ENCODE measurements around the gene CCBE1. TPM values are rescaled to one million over a fixed set of nuclear protein-coding genes. Genes with fewer than 3 reads are reported as not detected.

CCBE1 gene
- total and polyA plus RNA-seq, 7 donors: 0.23 to 61.1 (median 38.9) TPM

DNA sequence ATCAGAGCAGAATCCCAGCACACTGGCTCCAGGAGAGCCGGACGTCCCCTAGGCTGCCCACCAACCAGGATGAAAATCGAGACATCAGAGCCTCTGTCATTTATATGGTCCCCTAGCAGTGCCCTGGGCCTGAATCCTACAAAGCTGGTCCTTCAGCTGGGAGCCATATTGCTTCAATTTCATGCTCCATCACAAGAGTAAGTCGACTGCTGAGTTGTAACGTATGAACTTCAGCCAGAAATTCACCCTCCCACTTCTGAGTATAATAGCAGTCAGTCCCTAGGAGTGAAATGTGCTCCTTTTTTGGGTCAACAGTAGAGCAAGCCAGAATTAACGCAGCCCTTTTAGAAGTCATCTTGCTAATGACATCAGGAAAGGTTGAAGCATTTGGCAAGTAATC is 126.4 kb downstream of the CCBE1 start:
- Histone ChIP-seq H3K27ac (no peak overlapping the region), H3K36me3 (no peaks in the 10 kb centered on the region), H3K4me1 (peaks cover 0 to 59% (median 50%) of the 10 kb centered on the region in 4 donors), H3K9me3 (peaks cover 0 to 2% (median 0%) of the 10 kb centered on the region in 4 donors), H3K4me3 (no peak overlapping the region), H3K27me3 (no peaks in the 10 kb centered on the region)
- 69 to 83% methylated on average over 6 of the region's 6 CpGs for WGBS, 2 donors
- TF ChIP-seq EP300 (IDR thresholded peaks at IDR 0.05) (no peak), POLR2A (IDR thresholded peaks at IDR 0.05) (no peak), POLR2AphosphoS5 (IDR thresholded peaks at IDR 0.05) (no peak)
- TF ChIP-seq, protein P1, sequence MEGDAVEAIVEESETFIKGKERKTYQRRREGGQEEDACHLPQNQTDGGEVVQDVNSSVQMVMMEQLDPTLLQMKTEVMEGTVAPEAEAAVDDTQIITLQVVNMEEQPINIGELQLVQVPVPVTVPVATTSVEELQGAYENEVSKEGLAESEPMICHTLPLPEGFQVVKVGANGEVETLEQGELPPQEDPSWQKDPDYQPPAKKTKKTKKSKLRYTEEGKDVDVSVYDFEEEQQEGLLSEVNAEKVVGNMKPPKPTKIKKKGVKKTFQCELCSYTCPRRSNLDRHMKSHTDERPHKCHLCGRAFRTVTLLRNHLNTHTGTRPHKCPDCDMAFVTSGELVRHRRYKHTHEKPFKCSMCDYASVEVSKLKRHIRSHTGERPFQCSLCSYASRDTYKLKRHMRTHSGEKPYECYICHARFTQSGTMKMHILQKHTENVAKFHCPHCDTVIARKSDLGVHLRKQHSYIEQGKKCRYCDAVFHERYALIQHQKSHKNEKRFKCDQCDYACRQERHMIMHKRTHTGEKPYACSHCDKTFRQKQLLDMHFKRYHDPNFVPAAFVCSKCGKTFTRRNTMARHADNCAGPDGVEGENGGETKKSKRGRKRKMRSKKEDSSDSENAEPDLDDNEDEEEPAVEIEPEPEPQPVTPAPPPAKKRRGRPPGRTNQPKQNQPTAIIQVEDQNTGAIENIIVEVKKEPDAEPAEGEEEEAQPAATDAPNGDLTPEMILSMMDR (IDR thresholded peaks at IDR 0.05): no peak
- DNase-seq: no peak
- intact Hi-C loops (cut with DNase I): no loop called here

DNA sequence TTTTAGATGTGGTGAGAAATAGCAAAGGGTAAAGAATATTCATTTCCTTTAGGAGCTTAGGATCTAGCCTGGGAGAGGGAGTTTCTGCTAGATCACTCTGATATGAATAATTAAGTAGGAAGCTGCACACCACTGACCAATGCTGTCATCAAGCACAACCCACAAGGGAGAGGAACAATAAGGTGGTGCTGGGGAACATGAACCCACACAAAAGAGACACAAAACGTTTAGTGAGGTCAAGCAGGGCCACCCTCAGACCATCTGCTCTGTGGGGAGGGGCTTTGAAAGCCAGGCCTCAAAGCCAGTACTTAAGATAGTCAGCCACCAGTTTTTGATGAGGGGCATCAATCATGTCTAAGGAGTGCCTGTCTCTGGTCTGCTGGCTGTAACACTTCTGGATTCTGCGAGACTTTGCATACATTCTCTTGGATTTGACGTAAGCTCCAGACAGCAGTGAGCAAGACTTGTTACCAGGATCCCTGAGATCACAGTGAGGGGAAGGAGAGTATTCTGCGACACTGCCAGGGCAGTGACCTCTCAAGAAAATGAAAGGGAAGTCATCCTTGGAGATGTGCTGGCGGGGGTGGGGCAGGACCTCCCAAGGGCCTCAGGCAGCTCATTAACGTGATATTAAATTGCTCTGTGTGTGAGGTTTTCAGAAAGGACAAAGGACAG is 127.0 kb downstream of the CCBE1 start:
- no peak overlapping the region for H3K4me3 ChIP-seq
- H3K27me3 ChIP-seq: no peaks in the 10 kb centered on the region
- H3K36me3 ChIP-seq: no peaks in the 10 kb centered on the region
- intact Hi-C loops (cut with DNase I): no loop called here
- WGBS, 2 donors: 57 to 65% methylated on average over 6 of the region's 6 CpGs
- no peak for TF ChIP-seq EP300 (IDR thresholded peaks at IDR 0.05)
- TF ChIP-seq, protein P1 (IDR thresholded peaks at IDR 0.05): no peak
- TF ChIP-seq POLR2A (IDR thresholded peaks at IDR 0.05): no peak
- TF ChIP-seq POLR2AphosphoS5 (IDR thresholded peaks at IDR 0.05): no peak
- no peak for DNase-seq
- H3K9me3 ChIP-seq: peaks cover 0 to 3% (median 0%) of the 10 kb centered on the region in 4 donors
- no peak overlapping the region for H3K27ac ChIP-seq
- peaks cover 0 to 65% (median 54%) of the 10 kb centered on the region in 4 donors for H3K4me1 ChIP-seq

GRCh38 chr18:59569390-59569791 is 127.8 kb downstream of the CCBE1 start:
- H3K9me3 ChIP-seq: peaks cover 0 to 3% (median 0%) of the 10 kb centered on the region in 4 donors
- TF ChIP-seq POLR2A (IDR thresholded peaks at IDR 0.05) (no peak), POLR2AphosphoS5 (IDR thresholded peaks at IDR 0.05) (no peak), EP300 (IDR thresholded peaks at IDR 0.05) (no peak)
- TF ChIP-seq, protein P1 (IDR thresholded peaks at IDR 0.05): no peak
- no peaks in the 10 kb centered on the region for H3K36me3 ChIP-seq
- intact Hi-C loops (cut with DNase I): no loop called here
- no peak overlapping the region for H3K27ac ChIP-seq
- H3K4me1 ChIP-seq: peaks cover 0 to 73% (median 58%) of the 10 kb centered on the region in 4 donors
- 11 to 12% methylated on average over 1 of the region's 1 CpG for WGBS, 2 donors
- DNase-seq: no peak
- H3K4me3 ChIP-seq: no peak overlapping the region
- no peaks in the 10 kb centered on the region for H3K27me3 ChIP-seq

GRCh38 chr18:59567431-59567830 is 129.8 kb downstream of the CCBE1 start:
- no peak overlapping the region for H3K4me3 ChIP-seq
- 87 to 88% methylated on average over 6 of the region's 6 CpGs for WGBS, 2 donors
- DNase-seq: no peak
- TF ChIP-seq POLR2AphosphoS5 (IDR thresholded peaks at IDR 0.05): peak in 2 of 4 donors; percentile 3 to 24
- no peak for TF ChIP-seq EP300 (IDR thresholded peaks at IDR 0.05)
- TF ChIP-seq, protein P1 (IDR thresholded peaks at IDR 0.05): no peak
- H3K4me1 ChIP-seq: peaks cover 0 to 84% (median 68%) of the 10 kb centered on the region in 4 donors
- H3K9me3 ChIP-seq: peaks cover 0 to 3% (median 0%) of the 10 kb centered on the region in 4 donors
- no peaks in the 10 kb centered on the region for H3K27me3 ChIP-seq
- intact Hi-C loops (cut with DNase I): no loop called here
- no peaks in the 10 kb centered on the region for H3K36me3 ChIP-seq
- peak overlapping the region in 2 of 4 donors; percentile 42 to 43 for H3K27ac ChIP-seq
